K562 (cell line): ENCODE data around the gene SAMD8.

ENCODE experiments used
- BHLHE40 ChIP-seq: IDR thresholded peaks from 2 replicates; pipeline ENCODE4 v1.6.1; 2011; ENCODE audit warnings: low read length, improper control_type of control experiment
- ETV6 ChIP-seq, 3 experiments: fragments of 150-350 bp in 1 of 3; sonication (generic) in 1 of 3; formaldehyde crosslinking in 1 of 3; IDR thresholded peaks; 2 replicates each; pipeline versions ENCODE4 v1.6.1 to v1.8.0; 2014 to 2022; ENCODE audit warnings: borderline replicate concordance in 2 of 3, low read depth in 2 of 3, antibody characterized with exemption in 1 of 3, low read length in 1 of 3, mild to moderate bottlenecking in 1 of 3, missing genetic modification reagents in 1 of 3
- GABPB2 ChIP-seq: fragments of 250-450 bp; sonication (Bioruptor Pico); conservative IDR thresholded peaks from 2 replicates; pipeline ENCODE4 v1.5.1; 2021; ENCODE audit warnings: mild to moderate bottlenecking
- KDM1A ChIP-seq, 2 experiments: fragments of 450-650 bp; IDR thresholded peaks; 2 replicates each; pipeline ENCODE4 v1.6.1; 2016; ENCODE audit warnings: mild to moderate bottlenecking in 2 of 2
- PTBP1 ChIP-seq: fragments of 200-400 bp; formaldehyde crosslinking; IDR thresholded peaks from 2 replicates; pipeline ENCODE4 v1.6.1; 2017; ENCODE audit warnings: low read depth, low read length
- SMC3 ChIP-seq: conservative IDR thresholded peaks from 2 replicates; pipeline ENCODE4 v1.6.1; 2011; ENCODE audit warnings: low read depth, low read length, improper control_type of control experiment; ENCODE audit not compliant: insufficient read depth
- TCF7L2 ChIP-seq: fragments of 150-350 bp; IDR thresholded peaks from 2 replicates; pipeline ENCODE4 v1.6.1; 2016; ENCODE audit warnings: low read depth, mild to moderate bottlenecking, low read length, moderate library complexity
- ZFX ChIP-seq: sonication (generic); formaldehyde crosslinking; IDR thresholded peaks from 2 replicates; pipeline ENCODE4 v1.8.0; 2022; ENCODE audit warnings: mild to moderate bottlenecking, missing genetic modification reagents, moderate library complexity
- ZNF696 ChIP-seq: fragments of 250-450 bp; sonication (Bioruptor Pico); conservative IDR thresholded peaks from 2 replicates; pipeline ENCODE4 v1.4.0; 2020; ENCODE audit warnings: mild to moderate bottlenecking, moderate library complexity
- TF ChIP-seq, protein P1 (sequence below): fragments of 450-650 bp; IDR thresholded peaks from 2 replicates; pipeline ENCODE4 v1.6.1; 2016; ENCODE audit warnings: antibody characterized with exemption
- TF ChIP-seq, protein P2 (sequence below), 3 experiments: fragments of 200-800 bp in 1 of 3; sonication (Bioruptor generic) in 1 of 3; sonication (generic) in 1 of 3; formaldehyde crosslinking in 1 of 3; IDR thresholded peaks; 2 replicates each; pipeline versions ENCODE4 v1.6.1 to v1.8.0; 2016 to 2022; ENCODE audit warnings: mild to moderate bottlenecking in 2 of 3, missing compliant biosample characterization in 2 of 3, missing genetic modification characterization in 2 of 3, missing genetic modification reagents in 1 of 3
- TF ChIP-seq, protein P3 (sequence below), 3 experiments: IDR thresholded peaks in 2 of 3; conservative IDR thresholded peaks in 1 of 3; 2 replicates each; pipeline ENCODE4 v1.5.1; 2011 to 2012; ENCODE audit warnings: low read length in 3 of 3, mild to moderate bottlenecking in 3 of 3, control low read depth in 2 of 3, improper control_type of control experiment in 1 of 3, inconsistent platforms in 1 of 3, low read depth in 1 of 3, mixed read lengths in 1 of 3, moderate library complexity in 1 of 3; ENCODE audit not compliant: insufficient read depth in 2 of 3

GRCh38 chr10:75070961-75071428 is 40.5 kb upstream of the SAMD8 start:
- TF ChIP-seq PTBP1, result no peak
- no peak for TF ChIP-seq ZNF696 (CRISPR knock-in tag)
- no peak for TF ChIP-seq KDM1A (IDR thresholded peaks at IDR 0.05)
- TF ChIP-seq ETV6 (IDR thresholded peaks at IDR 0.05; ENCODE audit: borderline replicate concordance in 1 of 2, low read depth in 2 of 2, low read length in 1 of 2), result no peak
- TF ChIP-seq ETV6 (CRISPR knock-in tag; IDR thresholded peaks at IDR 0.05; ENCODE audit: borderline replicate concordance), result no peak
- TF ChIP-seq, protein P1, sequence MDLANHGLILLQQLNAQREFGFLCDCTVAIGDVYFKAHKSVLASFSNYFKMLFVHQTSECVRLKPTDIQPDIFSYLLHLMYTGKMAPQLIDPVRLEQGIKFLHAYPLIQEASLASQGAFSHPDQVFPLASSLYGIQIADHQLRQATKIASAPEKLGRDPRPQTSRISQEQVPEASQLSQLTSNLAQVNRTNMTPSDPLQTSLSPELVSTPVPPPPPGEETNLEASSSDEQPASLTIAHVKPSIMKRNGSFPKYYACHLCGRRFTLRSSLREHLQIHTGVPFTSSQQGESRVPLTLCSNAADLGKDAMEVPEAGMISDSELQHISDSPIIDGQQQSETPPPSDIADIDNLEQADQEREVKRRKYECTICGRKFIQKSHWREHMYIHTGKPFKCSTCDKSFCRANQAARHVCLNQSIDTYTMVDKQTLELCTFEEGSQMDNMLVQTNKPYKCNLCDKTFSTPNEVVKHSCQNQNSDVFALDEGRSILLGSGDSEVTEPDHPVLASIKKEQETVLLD, result no peak
- TF ChIP-seq TCF7L2, result no peak
- TF ChIP-seq SMC3, result no peak
- TF ChIP-seq, protein P2, sequence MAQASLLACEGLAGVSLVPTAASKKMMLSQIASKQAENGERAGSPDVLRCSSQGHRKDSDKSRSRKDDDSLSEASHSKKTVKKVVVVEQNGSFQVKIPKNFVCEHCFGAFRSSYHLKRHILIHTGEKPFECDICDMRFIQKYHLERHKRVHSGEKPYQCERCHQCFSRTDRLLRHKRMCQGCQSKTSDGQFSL (CRISPR knock-in tag; IDR thresholded peaks at IDR 0.05), result no peak
- TF ChIP-seq, protein P2 (tag; IDR thresholded peaks at IDR 0.05), result no peak
- TF ChIP-seq ZFX (CRISPR knock-in tag), result no peak
- TF ChIP-seq GABPB2, result no peak
- TF ChIP-seq, protein P3, sequence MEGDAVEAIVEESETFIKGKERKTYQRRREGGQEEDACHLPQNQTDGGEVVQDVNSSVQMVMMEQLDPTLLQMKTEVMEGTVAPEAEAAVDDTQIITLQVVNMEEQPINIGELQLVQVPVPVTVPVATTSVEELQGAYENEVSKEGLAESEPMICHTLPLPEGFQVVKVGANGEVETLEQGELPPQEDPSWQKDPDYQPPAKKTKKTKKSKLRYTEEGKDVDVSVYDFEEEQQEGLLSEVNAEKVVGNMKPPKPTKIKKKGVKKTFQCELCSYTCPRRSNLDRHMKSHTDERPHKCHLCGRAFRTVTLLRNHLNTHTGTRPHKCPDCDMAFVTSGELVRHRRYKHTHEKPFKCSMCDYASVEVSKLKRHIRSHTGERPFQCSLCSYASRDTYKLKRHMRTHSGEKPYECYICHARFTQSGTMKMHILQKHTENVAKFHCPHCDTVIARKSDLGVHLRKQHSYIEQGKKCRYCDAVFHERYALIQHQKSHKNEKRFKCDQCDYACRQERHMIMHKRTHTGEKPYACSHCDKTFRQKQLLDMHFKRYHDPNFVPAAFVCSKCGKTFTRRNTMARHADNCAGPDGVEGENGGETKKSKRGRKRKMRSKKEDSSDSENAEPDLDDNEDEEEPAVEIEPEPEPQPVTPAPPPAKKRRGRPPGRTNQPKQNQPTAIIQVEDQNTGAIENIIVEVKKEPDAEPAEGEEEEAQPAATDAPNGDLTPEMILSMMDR (IDR thresholded peaks at IDR 0.05 in 2 of 3, conservative IDR thresholded peaks at IDR 0.05 in 1 of 3; ENCODE audit: insufficient read depth in 2 of 3, low read depth in 1 of 3, low read length in 3 of 3), result no peak
- TF ChIP-seq BHLHE40, result no peak
